GM12874 (cell line): ENCODE data around the gene IGFBP7.

Source experiments
- TF ChIP-seq, protein P1 (sequence below): IDR thresholded peaks from 2 replicates; pipeline ENCODE4 v1.5.1; 2011; ENCODE audit warnings: low read depth, mild to moderate bottlenecking, control low read depth, low read length, moderate library complexity; ENCODE audit not compliant: insufficient read depth

The IGFBP7 gene

GRCh38 chr4:57070461-57070860 is 39.7 kb downstream of the IGFBP7 start:
- TF ChIP-seq, protein P1, sequence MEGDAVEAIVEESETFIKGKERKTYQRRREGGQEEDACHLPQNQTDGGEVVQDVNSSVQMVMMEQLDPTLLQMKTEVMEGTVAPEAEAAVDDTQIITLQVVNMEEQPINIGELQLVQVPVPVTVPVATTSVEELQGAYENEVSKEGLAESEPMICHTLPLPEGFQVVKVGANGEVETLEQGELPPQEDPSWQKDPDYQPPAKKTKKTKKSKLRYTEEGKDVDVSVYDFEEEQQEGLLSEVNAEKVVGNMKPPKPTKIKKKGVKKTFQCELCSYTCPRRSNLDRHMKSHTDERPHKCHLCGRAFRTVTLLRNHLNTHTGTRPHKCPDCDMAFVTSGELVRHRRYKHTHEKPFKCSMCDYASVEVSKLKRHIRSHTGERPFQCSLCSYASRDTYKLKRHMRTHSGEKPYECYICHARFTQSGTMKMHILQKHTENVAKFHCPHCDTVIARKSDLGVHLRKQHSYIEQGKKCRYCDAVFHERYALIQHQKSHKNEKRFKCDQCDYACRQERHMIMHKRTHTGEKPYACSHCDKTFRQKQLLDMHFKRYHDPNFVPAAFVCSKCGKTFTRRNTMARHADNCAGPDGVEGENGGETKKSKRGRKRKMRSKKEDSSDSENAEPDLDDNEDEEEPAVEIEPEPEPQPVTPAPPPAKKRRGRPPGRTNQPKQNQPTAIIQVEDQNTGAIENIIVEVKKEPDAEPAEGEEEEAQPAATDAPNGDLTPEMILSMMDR, result no peak

DNA sequence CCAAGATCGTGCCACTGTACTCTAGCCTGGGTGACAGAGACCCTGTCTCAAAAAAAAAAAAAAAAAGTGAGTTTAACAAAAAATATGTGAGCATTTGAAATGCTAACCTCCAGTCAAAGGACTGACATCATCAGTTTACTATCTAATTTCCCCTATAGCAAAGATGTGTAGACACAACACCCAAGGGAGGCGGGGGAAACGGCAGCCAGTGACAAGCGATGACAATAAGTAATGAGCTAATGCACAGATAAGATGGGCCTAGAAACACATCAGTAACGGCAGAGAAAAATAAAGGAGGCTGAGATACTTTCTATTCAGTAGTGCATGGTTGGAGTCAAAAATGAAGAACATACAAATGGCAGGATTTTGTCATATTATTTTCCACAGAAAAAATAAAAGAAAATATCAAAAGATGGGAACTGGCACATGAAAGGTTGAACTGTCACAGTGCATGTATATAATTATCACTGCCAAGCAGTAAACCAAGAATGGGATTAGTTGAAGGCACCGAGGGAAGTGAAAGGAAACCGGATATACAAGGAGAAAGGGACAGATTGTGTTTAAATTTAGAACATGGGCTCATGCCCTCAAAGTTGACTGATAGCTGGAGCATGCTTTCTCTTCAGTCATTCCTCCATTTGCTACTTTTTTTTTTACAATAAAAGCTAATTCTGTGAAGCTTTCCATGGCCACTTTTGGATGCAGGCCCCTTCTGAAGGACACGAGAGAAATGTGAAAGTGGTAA is 41.8 kb downstream of the IGFBP7 start:
- TF ChIP-seq, protein P1, result no peak

GRCh38 chr4:57065730-57066482 is 44.3 kb downstream of the IGFBP7 start:
- TF ChIP-seq, protein P1, result no peak

GRCh38 chr4:57064811-57065711 is 45.1 kb downstream of the IGFBP7 start:
- TF ChIP-seq, protein P1, result no peak

- TF ChIP-seq, protein P1, result no peak
Observed at GRCh38 chr4:57064120-57064519, 46.1 kb downstream of the IGFBP7 start.

DNA sequence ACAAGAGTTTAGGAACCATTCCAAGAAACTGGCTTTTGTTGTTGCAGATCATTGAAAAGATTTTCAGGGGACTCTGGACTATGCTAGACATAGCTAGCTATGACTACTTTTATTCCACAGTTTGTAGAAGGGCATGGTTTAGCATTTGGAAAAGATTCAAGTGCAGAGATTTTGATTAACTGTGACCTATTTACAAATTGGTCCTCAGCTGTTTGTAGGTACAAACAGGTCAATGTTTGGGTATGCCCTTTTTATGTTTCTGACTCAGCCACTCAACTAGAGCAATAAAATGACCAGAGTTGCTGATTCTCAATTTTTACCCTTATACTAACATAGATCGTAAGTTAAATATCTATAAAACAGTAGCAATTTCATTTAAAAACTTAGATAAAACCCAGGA is 46.7 kb downstream of the IGFBP7 start:
- TF ChIP-seq, protein P1, result no peak

DNA sequence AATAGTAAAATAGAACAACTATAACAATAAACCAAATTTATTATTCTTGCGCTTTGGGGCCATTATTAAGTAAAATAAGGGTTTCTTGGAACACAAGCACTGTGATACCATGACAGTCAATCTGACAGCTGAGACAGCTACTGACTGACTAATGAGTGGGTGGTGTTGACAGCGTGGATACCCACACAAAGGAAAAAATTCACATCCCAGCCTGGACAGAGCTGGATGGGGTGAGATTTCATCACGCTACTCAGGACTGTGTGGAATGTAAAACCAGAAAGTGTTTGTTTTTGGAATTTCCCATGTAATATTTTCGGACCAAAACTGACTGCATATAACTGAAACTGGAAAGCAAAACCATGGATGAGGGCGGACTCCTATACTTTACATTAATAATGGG is 48.8 kb downstream of the IGFBP7 start:
- TF ChIP-seq, protein P1, result no peak
